Activated B cell treated with CpG ODN at 0.5 μM for 24 hours (primary cell): ENCODE data around the gene TERT. TPM values are rescaled to one million over a fixed set of nuclear protein-coding genes. Genes with fewer than 3 reads are reported as not detected.

Experiments used
- ATAC-seq: fragments of 200-7000 bp; cut with Tn5 transposase; one replicate; pipeline ENCODE4 v1.10.0; 2021; ENCODE audit warnings: low read depth, mild to moderate bottlenecking, moderate library complexity
- CTCF ChIA-PET: fragments of 350-600 bp; sonication (Branson Sonifier 250); formaldehyde crosslinking; loops from one replicate; lab custom pipeline; 2021; ENCODE audit warnings: antibody characterized with exemption; lab: Charles Lee
- POLR2A ChIA-PET: fragments of 350-600 bp; sonication (Branson Sonifier 250); formaldehyde crosslinking; loops from one replicate; lab custom pipeline; 2021; ENCODE audit warnings: antibody characterized with exemption; lab: Charles Lee
- DNase-seq: peaks from one replicate; pipeline ENCODE4 v3.0.0; 2022
- H3K27ac Mint-ChIP-seq: one replicate; pipeline ENCODE4 v1.8.0; 2020; ENCODE audit warnings: mixed read lengths
- H3K27me3 Mint-ChIP-seq: one replicate; pipeline ENCODE4 v1.8.0; 2021; ENCODE audit warnings: mixed read lengths
- H3K36me3 Mint-ChIP-seq: one replicate; pipeline ENCODE4 v1.8.0; 2021; ENCODE audit warnings: low read depth, mixed read lengths
- H3K4me1 Mint-ChIP-seq: one replicate; pipeline ENCODE4 v1.8.0; 2021; ENCODE audit warnings: mixed read lengths
- H3K4me3 Mint-ChIP-seq: one replicate; pipeline ENCODE4 v1.8.0; 2020; ENCODE audit warnings: mild to moderate bottlenecking, mixed read lengths
- H3K9me3 Mint-ChIP-seq: one replicate; pipeline ENCODE4 v1.8.0; 2020; ENCODE audit warnings: mixed read lengths
- CTCF ChIP-seq: fragments of 200-600 bp; IDR thresholded peaks from one replicate; pipeline ENCODE4 v1.8.0; 2022; ENCODE audit warnings: antibody characterized with exemption, mild to moderate bottlenecking
- intact Hi-C: fragments of 100-400 bp; cut with micrococcal nuclease; formaldehyde crosslinking; loops from one replicate; pipeline ENCODE4 v1.15.1; 2024
- total RNA-seq: library from RNA; stranded (reverse); gene quantifications from 2 replicates; pipeline ENCODE4 v1.2.3, GENCODE V29; 2022

TERT gene
- total RNA-seq, 1 donor from 2014 or later = 0.35 TPM

- Mint-ChIP-seq H3K4me3 (no peak overlapping the region), H3K27me3 (peaks cover 2% of the 10 kb centered on the region), H3K9me3 (peaks cover 4% of the 10 kb centered on the region), H3K4me1 (peaks cover 7% of the 10 kb centered on the region), H3K36me3 (no peaks in the 10 kb centered on the region), H3K27ac (no peak overlapping the region)
- ChIA-PET CTCF (no interaction called here), POLR2A (no interaction called here)
- ATAC-seq = no peak
- intact Hi-C loops = no loop called here
- no peak for TF ChIP-seq CTCF
- DNase-seq = peak; percentile 6
These were observed 3.2 kb upstream of the TERT start for GRCh38 chr5:1298067-1298551.

- intact Hi-C loops = no loop called here
- TF ChIP-seq CTCF = no peak
- POLR2A ChIA-PET = no interaction called here
- Mint-ChIP-seq H3K4me1 (peaks cover 7% of the 10 kb centered on the region), H3K9me3 (peaks cover 2% of the 10 kb centered on the region), H3K27me3 (peaks cover 5% of the 10 kb centered on the region), H3K4me3 (no peak overlapping the region), H3K27ac (no peak overlapping the region), H3K36me3 (no peaks in the 10 kb centered on the region)
- DNase-seq = peak; percentile 4
- ATAC-seq = peak; percentile 28
- CTCF ChIA-PET = no interaction called here
These were observed 2.4 kb upstream of the TERT start for GRCh38 chr5:1297243-1297642.

- Mint-ChIP-seq H3K4me1 (peaks cover 7% of the 10 kb centered on the region), H3K4me3 (no peak overlapping the region), H3K36me3 (no peaks in the 10 kb centered on the region), H3K9me3 (no peaks in the 10 kb centered on the region), H3K27me3 (peaks cover 5% of the 10 kb centered on the region), H3K27ac (no peak overlapping the region)
- ATAC-seq (no peak), DNase-seq (peak; percentile 13)
- ChIA-PET CTCF (no interaction called here), POLR2A (interaction anchor here (1.2 kb wide), 1 partner anchor 49 kb away, joined by 5 read pairs; no protein-coding TSS in a partner anchor)
- intact Hi-C loops = no loop called here
- no peak for TF ChIP-seq CTCF
These were observed 776 bp upstream of the TERT start for GRCh38 chr5:1295650-1296037.

- no peak for TF ChIP-seq CTCF
- H3K9me3 Mint-ChIP-seq = no peaks in the 10 kb centered on the region
- ChIA-PET POLR2A (no interaction called here), CTCF (no interaction called here)
- H3K36me3 Mint-ChIP-seq = no peaks in the 10 kb centered on the region
- peaks cover 5% of the 10 kb centered on the region for H3K27me3 Mint-ChIP-seq
- ATAC-seq (peak; percentile 6), DNase-seq (no peak)
- intact Hi-C loops = no loop called here
- peaks cover 7% of the 10 kb centered on the region for H3K4me1 Mint-ChIP-seq
- H3K27ac Mint-ChIP-seq = no peak overlapping the region
- H3K4me3 Mint-ChIP-seq = no peak overlapping the region
These were observed 548 bp downstream of the TERT start for GRCh38 chr5:1294206-1294834.

GRCh38 chr5:1293416-1294205, 1.3 kb downstream of the TERT start:
- no peaks in the 10 kb centered on the region for H3K9me3 Mint-ChIP-seq
- peaks cover 6% of the 10 kb centered on the region for H3K27me3 Mint-ChIP-seq
- H3K27ac Mint-ChIP-seq = no peak overlapping the region
- peak; percentile 15 for DNase-seq
- POLR2A ChIA-PET = no interaction called here
- no peak for ATAC-seq
- H3K4me1 Mint-ChIP-seq = peaks cover 7% of the 10 kb centered on the region
- intact Hi-C loops = no loop called here
- no peak for TF ChIP-seq CTCF
- peak overlapping the region; percentile 48 for H3K4me3 Mint-ChIP-seq
- H3K36me3 Mint-ChIP-seq = no peaks in the 10 kb centered on the region
- CTCF ChIA-PET = no interaction called here
